SH-SY5Y (cell line): Measurements from ENCODE around the gene FLT3.

Experiments
- GATA2 ChIP-seq: IDR thresholded peaks from 2 replicates; pipeline ENCODE4 v1.6.1; 2011; ENCODE audit warnings: mild to moderate bottlenecking, low read depth, low read length
- GATA3 ChIP-seq: IDR thresholded peaks from 2 replicates; pipeline ENCODE4 v1.6.1; 2011; ENCODE audit warnings: low read depth, mild to moderate bottlenecking, low read length, moderate library complexity

GRCh38 chr13:28110414-28110813 lies 10.0 kb upstream of the FLT3 start:
- TF ChIP-seq GATA2 (no peak), GATA3 (no peak)
